ENCODE data around the gene PMPCA.

The PMPCA gene

DNA sequence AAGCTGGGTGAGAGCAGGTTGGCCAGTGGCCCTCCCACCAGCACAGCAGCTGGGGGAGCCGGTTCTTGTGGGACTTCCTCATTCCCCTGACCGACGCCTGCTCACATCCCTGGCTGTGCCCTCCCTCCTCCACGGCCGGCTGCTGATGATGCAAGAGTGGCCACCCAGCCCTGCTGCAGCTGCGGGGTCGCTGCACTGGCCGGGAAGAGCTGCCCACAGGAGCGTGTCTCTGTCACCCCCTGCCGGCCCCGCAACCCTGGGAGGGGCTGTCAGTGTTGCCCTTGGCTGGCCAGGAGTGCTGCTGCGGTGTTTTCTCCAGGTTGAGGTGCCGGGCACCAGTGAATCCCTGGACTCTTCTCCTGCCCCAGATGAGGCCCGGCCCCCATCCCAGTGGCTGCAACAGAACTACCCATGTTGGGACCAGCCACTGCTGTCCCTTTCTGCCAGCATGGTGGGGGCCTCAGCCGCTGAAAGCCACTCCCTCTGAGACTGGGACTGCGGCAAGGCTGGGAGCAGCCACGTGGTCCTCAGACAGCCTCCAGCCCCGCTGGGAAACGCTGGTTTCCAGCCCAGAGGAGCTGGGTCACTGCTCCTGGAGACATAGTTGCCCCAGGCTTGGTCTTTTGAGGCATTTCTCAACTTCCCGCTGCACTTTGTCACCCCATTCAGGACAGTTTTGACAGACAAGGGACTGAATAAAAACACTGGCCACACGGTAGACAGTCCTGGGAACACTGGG lies 37.7 kb upstream of the PMPCA start:
- peak; percentile 72 for DNase-seq
- in situ Hi-C loops (cut with HindIII; ENCODE audit: low pct_ligation_motif_present, low pct_unique_long_range_greater_than_20kb, low sequenced_read_pairs) = no loop called here

GRCh38 chr9:136373300-136374182 lies 36.9 kb upstream of the PMPCA start, which contains the start of gene CARD9:
Gene CARD9, minus strand, starts transcription at chr9:136373669. Its CDS starts 1,591 bp downstream, at chr9:136372078.
- DNase-seq = no peak
- in situ Hi-C loops (cut with HindIII; ENCODE audit: low pct_ligation_motif_present, low pct_unique_long_range_greater_than_20kb, low sequenced_read_pairs) = no loop called here

- no peak for DNase-seq
- in situ Hi-C loops (cut with HindIII; ENCODE audit: low pct_ligation_motif_present, low pct_unique_long_range_greater_than_20kb, low sequenced_read_pairs) = no loop called here
These were observed 36.3 kb upstream of the PMPCA start for GRCh38 chr9:136374183-136374575.

DNA sequence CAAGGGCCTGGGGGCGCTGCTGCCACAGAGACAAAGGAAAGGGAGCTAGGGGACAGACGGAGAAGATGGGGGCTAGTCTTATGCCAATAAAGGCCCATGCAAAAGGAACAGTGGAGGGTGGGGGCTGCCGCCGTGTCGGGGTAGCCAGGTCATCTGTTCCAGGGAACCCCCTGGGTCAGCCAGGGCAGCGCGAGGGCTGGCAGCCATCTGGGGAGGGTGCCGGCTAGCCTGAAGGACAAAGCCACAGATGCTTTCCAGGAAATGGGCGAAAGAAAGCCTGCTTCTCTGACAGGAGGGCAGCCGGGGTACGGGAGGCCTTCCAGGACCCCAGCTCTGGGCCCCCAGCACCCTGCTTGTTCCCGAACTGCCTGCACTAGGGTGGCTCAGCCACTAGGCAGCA lies 35.4 kb upstream of the PMPCA start:
- in situ Hi-C loops (cut with HindIII; ENCODE audit: low pct_ligation_motif_present, low pct_unique_long_range_greater_than_20kb, low sequenced_read_pairs) = no loop called here
- DNase-seq = no peak

DNA sequence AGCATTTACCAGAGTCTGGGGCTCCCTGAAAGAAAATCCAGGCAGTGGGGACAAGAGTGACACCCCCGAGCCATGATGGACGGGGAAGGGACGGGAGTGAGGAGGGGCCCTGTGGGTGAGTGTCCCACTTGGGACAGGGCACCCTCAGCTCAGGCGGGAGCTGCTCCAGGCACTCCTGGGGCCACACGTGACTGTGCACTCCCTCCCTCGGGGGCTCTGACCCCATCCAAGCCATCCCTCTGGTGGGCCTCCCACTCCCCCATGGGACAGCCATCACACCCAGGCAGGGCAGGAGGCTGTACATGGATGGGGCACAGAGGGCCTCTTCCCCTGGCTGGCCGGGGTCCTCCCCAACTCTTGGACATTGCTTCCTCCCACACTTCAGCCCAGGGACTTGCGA lies 34.0 kb upstream of the PMPCA start:
- in situ Hi-C loops (cut with HindIII; ENCODE audit: low pct_ligation_motif_present, low pct_unique_long_range_greater_than_20kb, low sequenced_read_pairs) = no loop called here
- no peak for DNase-seq

GRCh38 chr9:136377341-136378169 lies 32.9 kb upstream of the PMPCA start:
- in situ Hi-C loops (cut with HindIII; ENCODE audit: low pct_ligation_motif_present, low pct_unique_long_range_greater_than_20kb, low sequenced_read_pairs) = no loop called here
- DNase-seq = no peak

- in situ Hi-C loops (cut with HindIII; ENCODE audit: low pct_ligation_motif_present, low pct_unique_long_range_greater_than_20kb, low sequenced_read_pairs) = no loop called here
- DNase-seq = no peak
These were observed 32.1 kb upstream of the PMPCA start for GRCh38 chr9:136378170-136379002.

GRCh38 chr9:136379003-136379287 lies 31.5 kb upstream of the PMPCA start:
- in situ Hi-C loops (cut with HindIII; ENCODE audit: low pct_ligation_motif_present, low pct_unique_long_range_greater_than_20kb, low sequenced_read_pairs) = no loop called here
- DNase-seq = no peak

DNA sequence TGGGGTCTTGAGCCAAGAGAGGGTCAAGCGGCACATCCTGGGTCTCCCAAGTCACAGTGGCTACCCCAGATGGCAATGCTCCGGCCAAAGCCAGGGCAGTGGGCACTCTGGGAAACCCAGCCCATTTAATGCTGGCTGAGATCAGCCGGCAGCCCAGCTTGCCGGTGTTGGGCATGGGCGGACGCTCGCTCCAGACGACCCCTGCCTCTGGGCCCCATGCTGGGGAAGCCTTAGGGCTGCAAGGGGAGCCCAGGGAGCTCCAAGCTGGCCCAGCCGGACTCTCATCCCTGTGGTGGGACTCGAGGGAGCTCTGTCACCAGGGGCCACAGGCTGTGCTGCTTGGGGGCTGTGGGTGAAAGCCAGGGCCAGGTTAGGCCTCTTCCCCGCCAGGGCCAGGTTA lies 31.1 kb upstream of the PMPCA start:
- no peak for DNase-seq
- in situ Hi-C loops (cut with HindIII; ENCODE audit: low pct_ligation_motif_present, low pct_unique_long_range_greater_than_20kb, low sequenced_read_pairs) = no loop called here

DNA sequence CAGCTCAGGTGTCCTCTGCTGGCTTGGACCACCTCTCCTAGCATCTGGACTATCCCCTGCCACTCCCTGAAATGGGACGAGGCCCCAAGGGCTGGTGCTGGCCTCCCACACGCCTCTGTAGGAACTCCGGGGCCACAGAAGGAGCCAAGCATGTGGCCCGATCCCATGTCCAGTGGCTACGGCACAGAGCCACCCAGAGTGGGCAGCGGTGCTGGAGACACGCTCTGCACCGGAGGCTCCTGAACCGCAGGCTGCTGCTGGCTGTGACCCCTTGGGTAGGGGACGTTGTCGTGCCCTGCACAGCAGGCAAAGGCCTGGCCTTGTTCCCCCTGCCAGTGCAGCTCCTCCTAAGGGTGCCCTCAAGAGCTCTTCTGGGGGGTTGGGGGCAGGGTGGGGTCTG lies 30.6 kb upstream of the PMPCA start:
- no peak for DNase-seq
- in situ Hi-C loops (cut with HindIII; ENCODE audit: low pct_ligation_motif_present, low pct_unique_long_range_greater_than_20kb, low sequenced_read_pairs) = no loop called here

DNA sequence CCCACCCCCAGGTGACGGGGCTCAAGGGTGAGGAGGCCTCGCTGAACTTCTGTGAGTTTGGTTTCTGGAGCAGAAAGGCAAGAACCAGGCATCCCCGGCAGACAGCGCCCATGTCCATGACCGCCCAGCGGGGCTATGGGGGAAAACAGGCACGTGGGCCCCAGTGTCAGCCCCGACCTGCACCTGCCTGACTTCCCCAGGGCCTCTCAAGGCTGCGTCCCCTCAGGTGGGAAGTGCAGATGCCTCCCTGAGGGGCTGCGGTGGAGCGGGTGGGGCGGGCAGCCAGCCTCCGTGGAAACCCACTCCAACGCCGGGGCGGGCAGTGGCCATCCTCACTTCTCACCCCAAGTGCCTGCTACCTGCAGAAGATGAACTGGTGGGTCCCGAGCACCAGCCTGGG lies 30.1 kb upstream of the PMPCA start:
- in situ Hi-C loops (cut with HindIII; ENCODE audit: low pct_ligation_motif_present, low pct_unique_long_range_greater_than_20kb, low sequenced_read_pairs) = no loop called here
- no peak for DNase-seq

DNA sequence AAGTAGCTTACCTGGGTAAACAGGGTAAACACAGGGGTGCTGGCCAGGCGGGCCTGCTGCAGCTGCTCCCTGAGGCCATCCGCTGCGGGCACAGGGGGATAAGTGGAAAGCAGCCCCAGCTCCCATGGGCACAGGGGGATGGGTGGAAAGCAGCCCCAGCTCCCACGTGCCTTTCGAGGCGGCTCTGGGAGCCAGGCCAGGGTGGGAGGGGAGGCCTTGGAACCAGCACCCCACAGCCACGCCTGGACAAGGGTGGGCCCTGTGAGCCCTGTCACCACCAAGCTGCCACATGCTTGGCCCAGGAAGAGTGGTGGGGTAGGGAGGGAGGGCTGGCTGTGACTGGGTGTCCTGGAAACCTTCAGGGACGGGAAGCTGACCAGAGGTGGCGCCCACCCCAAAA lies 29.1 kb upstream of the PMPCA start:
- DNase-seq = no peak
- in situ Hi-C loops (cut with HindIII; ENCODE audit: low pct_ligation_motif_present, low pct_unique_long_range_greater_than_20kb, low sequenced_read_pairs) = no loop called here

DNA sequence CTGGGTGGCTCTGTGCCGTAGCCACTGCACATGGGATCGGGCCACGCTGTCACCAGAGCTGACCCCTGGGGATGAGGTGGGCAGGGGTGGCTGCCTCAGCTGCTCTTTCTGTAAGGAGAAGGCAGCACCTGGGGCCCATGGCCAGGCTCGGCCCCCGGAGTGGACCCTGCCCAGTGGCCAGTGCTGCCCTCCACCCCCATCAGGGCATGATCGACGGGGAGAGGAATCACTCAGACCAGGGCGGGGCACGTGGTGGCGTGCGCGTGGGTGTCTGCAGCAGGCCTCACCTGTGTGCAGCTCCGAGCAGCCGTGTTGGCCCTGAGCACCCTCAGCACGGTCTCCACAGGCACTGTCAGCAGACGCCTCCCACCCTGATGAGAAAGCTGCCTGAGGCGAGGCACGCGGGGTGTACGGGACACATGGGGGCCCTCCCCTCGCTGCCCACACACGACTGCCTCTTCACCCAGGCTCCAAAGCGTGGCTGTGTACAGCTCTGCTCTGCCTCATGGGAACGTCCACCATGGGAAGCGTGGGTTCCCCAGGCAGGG lies 28.4 kb upstream of the PMPCA start:
- no peak for DNase-seq
- in situ Hi-C loops (cut with HindIII; ENCODE audit: low pct_ligation_motif_present, low pct_unique_long_range_greater_than_20kb, low sequenced_read_pairs) = no loop called here

DNA sequence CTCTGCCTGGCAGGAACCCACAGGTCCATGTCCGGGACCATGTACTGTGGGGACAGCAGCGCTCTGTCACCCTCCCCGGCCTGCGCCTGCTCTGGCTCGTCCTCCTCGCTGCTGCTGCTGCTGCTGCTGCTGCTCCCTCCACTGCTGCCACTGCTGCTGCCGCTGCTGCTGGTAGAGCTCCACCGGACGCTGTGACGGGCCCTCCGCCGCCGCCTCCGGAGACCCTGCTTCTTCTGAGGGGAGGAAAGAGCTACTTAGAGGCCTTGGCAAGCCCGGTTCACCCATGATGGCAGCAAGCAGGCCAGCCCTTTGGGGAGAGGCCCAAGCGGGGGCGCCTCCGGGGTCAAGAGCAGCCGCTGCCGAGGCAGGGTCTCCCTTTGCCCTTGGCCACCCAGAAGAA lies 27.0 kb upstream of the PMPCA start:
- no peak for DNase-seq
- in situ Hi-C loops (cut with HindIII; ENCODE audit: low pct_ligation_motif_present, low pct_unique_long_range_greater_than_20kb, low sequenced_read_pairs) = no loop called here

DNA sequence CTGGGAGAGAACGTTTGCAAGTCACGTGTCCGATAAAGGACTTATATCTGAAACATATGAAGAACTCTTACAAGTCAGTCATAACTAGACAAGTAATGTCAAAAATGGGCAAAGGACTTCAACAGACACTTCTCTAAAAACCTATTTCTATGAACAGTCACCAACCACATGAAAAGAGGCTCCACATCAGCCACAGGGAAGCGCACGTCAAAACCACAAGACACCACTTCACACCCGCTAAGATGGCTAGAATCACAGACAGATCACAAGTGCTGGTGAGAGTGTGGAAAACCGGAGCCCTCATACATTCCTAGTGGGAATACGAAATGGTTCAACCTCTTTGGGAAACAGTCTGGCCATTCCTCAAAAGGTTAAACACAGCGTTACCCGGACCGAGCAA lies 25.4 kb upstream of the PMPCA start:
- no peak for DNase-seq
- in situ Hi-C loops (cut with HindIII; ENCODE audit: low pct_ligation_motif_present, low pct_unique_long_range_greater_than_20kb, low sequenced_read_pairs) = no loop called here

DNA sequence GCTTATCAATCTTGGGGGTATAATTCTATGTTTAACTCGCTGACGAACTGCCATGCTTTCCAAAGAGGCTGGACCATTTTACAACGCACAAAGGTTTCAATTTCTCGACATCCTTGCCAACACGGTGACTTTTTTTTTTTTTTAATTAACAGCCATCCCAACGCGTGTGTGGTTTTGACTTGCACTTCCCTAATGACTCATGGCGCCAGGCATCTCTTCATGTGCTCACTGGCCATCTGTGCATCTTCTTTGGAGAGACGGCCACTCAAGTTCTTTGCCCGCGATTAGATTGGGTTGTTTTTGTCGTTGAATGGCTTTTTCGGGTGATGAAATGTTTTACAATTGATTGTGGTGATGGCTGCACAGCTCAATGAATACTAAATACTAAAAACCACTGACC lies 24.4 kb upstream of the PMPCA start:
- in situ Hi-C loops (cut with HindIII; ENCODE audit: low pct_ligation_motif_present, low pct_unique_long_range_greater_than_20kb, low sequenced_read_pairs) = no loop called here
- no peak for DNase-seq

GRCh38 chr9:136387217-136387616 lies 23.2 kb upstream of the PMPCA start:
- in situ Hi-C loops (cut with HindIII; ENCODE audit: low pct_ligation_motif_present, low pct_unique_long_range_greater_than_20kb, low sequenced_read_pairs) = no loop called here

GRCh38 chr9:136389396-136389795 lies 21.1 kb upstream of the PMPCA start:
- no peak for DNase-seq
- in situ Hi-C loops (cut with HindIII; ENCODE audit: low pct_ligation_motif_present, low pct_unique_long_range_greater_than_20kb, low sequenced_read_pairs) = no loop called here

More at GRCh38 chr9:136387217-136387616, 23.2 kb upstream of the PMPCA start:
- DNase-seq = no peak
